GM12875 (cell line): ENCODE data around the gene MAGI2.

Experiments used
- H3K4me3 ChIP-seq: one replicate; pipeline ENCODE4 v1.5.1; 2011; ENCODE audit warnings: low read depth, low read length, control low read depth
- TF ChIP-seq, protein P1 (sequence below): IDR thresholded peaks from 2 replicates; pipeline ENCODE4 v1.5.1; 2011; ENCODE audit warnings: low read depth, mild to moderate bottlenecking, control low read depth, inconsistent platforms, low read length, moderate library complexity, borderline replicate concordance; ENCODE audit not compliant: insufficient read depth

Gene MAGI2

DNA sequence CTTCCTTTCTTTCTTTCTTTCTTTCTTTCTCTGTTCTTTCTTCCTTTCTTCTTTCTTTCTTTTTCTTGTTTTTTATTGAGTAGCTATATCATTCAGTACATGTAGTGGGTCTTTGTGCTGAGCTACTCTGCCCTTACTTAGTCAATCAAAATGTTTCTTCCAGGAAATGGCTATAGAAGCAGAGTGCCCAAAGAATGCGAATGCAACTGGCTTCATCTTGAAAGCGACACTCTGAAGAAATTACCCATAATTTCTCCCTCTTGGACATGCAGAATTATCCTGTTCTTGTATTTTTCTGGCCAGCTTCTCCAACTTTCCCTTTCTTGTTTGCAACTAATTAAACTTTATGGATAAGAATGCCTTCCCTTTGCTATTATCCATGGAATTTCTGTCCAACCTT, 441.5 kb downstream of the MAGI2 start:
- H3K4me3 ChIP-seq = no peak overlapping the region
- TF ChIP-seq, protein P1, sequence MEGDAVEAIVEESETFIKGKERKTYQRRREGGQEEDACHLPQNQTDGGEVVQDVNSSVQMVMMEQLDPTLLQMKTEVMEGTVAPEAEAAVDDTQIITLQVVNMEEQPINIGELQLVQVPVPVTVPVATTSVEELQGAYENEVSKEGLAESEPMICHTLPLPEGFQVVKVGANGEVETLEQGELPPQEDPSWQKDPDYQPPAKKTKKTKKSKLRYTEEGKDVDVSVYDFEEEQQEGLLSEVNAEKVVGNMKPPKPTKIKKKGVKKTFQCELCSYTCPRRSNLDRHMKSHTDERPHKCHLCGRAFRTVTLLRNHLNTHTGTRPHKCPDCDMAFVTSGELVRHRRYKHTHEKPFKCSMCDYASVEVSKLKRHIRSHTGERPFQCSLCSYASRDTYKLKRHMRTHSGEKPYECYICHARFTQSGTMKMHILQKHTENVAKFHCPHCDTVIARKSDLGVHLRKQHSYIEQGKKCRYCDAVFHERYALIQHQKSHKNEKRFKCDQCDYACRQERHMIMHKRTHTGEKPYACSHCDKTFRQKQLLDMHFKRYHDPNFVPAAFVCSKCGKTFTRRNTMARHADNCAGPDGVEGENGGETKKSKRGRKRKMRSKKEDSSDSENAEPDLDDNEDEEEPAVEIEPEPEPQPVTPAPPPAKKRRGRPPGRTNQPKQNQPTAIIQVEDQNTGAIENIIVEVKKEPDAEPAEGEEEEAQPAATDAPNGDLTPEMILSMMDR = no peak

DNA sequence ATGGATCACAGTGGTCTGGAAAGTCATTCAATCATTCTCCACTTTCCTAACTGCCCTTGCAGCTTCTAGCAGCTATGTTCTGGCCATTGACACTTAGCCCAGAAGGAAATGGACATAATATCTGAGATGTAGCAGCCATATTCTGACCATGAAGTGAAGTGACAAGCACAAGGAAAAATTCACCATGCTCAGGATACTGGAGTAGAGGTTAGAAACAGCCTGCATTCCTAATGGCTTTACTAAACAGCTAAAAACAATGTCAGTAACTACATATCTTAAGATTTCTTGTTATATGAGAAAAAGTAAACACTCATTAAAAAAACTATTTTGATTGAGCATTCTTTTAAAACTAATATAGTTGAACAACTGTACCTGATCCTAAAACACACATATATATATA, 443.8 kb downstream of the MAGI2 start:
- TF ChIP-seq, protein P1 = no peak
- H3K4me3 ChIP-seq = no peak overlapping the region

DNA sequence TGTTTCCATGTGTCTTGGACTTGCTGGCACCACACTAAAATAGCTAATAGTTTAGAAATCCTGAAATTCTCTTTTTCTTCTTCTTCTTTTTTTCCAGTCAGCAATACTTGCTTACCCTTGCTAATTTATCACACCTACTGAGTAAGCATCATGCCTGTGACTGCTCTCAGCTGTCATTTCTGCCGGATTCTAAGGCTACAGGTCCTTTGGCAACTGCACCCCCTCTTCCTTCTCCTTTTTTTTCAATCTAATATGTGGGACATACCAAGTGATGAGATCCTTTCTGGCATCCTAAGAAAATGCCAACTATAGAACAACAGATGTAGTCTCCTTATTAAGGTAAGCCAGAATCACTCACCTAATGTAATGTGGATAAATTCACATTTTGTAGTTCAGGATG, 444.7 kb downstream of the MAGI2 start:
- TF ChIP-seq, protein P1 = no peak
- H3K4me3 ChIP-seq = no peak overlapping the region

DNA sequence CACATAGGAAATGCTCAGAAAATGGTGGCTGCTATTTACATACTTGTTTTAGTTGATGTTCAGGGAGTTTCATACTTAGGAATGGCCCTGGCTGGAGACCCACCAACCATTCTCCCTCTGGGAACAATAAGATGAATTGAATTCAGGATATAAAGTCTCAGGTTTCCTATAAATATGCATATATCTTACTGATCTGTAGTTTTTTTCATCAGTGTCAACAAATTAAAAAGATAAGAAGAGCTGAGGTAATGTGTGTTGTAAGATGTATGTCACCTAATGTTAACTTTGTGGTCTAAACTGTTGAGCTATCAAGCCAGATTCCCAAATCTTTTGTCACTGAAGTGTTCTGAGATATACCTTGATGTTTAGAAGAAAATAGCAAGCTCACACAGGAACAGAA, 457.5 kb downstream of the MAGI2 start:
- TF ChIP-seq, protein P1 = no peak
- no peak overlapping the region for H3K4me3 ChIP-seq

DNA sequence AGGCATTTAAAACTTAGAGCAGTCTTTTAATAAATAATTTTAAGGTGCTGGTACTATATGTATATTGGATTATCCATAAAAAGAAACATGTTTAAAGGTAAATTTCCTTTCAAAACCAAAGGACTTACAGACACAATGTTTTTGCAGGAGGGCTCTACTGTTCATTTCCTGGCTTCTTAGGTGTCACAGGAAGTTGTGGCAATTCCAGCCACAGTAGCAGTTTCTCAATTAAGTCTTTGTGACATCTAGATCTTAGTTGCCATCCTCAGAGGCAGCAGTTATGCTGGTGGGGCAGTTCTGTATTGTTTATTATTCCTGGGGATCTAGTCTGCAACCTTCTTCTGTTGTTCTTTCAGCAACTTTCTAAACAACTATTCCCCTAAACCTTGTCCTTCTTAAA, 460.1 kb downstream of the MAGI2 start:
- no peak overlapping the region for H3K4me3 ChIP-seq
- TF ChIP-seq, protein P1 = no peak

DNA sequence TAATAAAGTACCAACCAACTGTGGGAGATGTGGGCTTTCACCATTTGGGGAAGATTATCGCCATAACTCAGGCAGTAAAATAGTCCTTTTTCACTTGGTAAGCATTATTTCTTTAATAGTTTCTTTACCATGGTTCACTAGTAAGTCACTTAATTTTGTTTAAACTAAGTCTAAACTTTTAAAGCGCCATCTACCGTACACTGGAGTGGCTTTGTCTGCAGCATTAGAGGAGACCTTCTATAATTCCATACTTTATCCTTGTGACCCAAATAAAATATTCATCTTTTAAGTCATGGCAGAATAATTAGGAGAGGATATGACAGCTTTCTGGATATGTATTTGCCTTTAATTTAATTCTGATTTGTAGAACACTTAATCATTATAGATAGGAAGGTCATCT, 468.0 kb downstream of the MAGI2 start:
- TF ChIP-seq, protein P1 = no peak
- no peak overlapping the region for H3K4me3 ChIP-seq

DNA sequence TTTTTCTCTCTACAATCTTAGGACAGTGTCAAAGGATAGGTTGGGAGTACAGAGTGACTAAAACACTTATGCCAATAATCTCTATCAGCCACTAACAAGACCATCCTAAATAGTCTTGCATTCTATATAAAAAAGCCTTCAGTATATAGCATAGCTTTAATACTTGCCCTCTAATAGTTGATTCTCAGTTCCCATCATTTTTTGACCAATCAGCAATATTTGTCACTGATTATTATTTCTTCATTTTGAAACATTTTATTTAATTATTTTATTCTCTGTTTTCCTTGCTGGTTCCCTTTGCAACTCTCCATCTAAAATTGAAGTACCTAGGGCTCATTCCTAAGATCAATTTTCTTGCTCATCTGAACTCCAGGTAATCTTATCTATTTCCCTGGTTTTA, 470.0 kb downstream of the MAGI2 start:
- no peak overlapping the region for H3K4me3 ChIP-seq
- TF ChIP-seq, protein P1 = no peak
